Smooth muscle cell (in vitro differentiated cells): ENCODE measurements around the gene GYS1. TPM values are rescaled to one million over a fixed set of nuclear protein-coding genes. Genes with fewer than 3 reads are reported as not detected.

Experiments
- DNase-seq: peaks from one replicate; lab custom pipeline; 2025; ENCODE audit not compliant: unreplicated experiment; lab: John Stamatoyannopoulos, UW
- H2AFZ ChIP-seq: fragments of 200-600 bp; sonication (generic); 2 replicates; pipeline ENCODE4 v1.6.0; 2016; ENCODE audit warnings: antibody characterized with exemption, low read depth, mild to moderate bottlenecking
- H3F3A ChIP-seq: fragments of 200-600 bp; sonication (generic); 2 replicates; pipeline ENCODE4 v1.6.0; 2017; ENCODE audit warnings: antibody characterized with exemption, low read depth
- H3K27ac ChIP-seq: fragments of 200-600 bp; sonication (generic); 2 replicates; pipeline ENCODE4 v1.5.1; 2016; ENCODE audit warnings: low read depth, mild to moderate bottlenecking
- H3K27me3 ChIP-seq: fragments of 200-600 bp; sonication (generic); 2 replicates; pipeline ENCODE4 v1.6.1; 2016; ENCODE audit warnings: low read depth, mild to moderate bottlenecking
- H3K36me3 ChIP-seq: fragments of 200-600 bp; sonication (generic); 2 replicates; pipeline ENCODE4 v1.5.1; 2016; ENCODE audit warnings: low read depth
- H3K4me1 ChIP-seq: fragments of 200-600 bp; sonication (generic); 2 replicates; pipeline ENCODE4 v1.5.1; 2016; ENCODE audit warnings: low read depth
- H3K4me2 ChIP-seq: fragments of 200-600 bp; sonication (generic); 2 replicates; pipeline ENCODE4 v1.6.0; 2016; ENCODE audit warnings: mild to moderate bottlenecking
- H3K4me3 ChIP-seq: fragments of 200-600 bp; sonication (generic); 2 replicates; pipeline ENCODE4 v1.5.1; 2016; ENCODE audit warnings: mild to moderate bottlenecking
- H3K79me2 ChIP-seq: fragments of 200-600 bp; sonication (generic); 2 replicates; pipeline ENCODE4 v1.6.0; 2016; ENCODE audit warnings: low read depth, mild to moderate bottlenecking
- H3K9ac ChIP-seq: fragments of 200-600 bp; sonication (generic); 2 replicates; pipeline ENCODE4 v1.6.0; 2016; ENCODE audit warnings: low read depth
- H3K9me3 ChIP-seq: fragments of 200-600 bp; sonication (generic); replicated peaks from 2 replicates; pipeline ENCODE4 v1.5.1; 2016; ENCODE audit warnings: low read depth
- H4K20me1 ChIP-seq: fragments of 200-600 bp; sonication (generic); 2 replicates; pipeline ENCODE4 v1.6.0; 2016; ENCODE audit warnings: low read depth
- CTCF ChIP-seq: fragments of 200-600 bp; sonication (generic); IDR thresholded peaks from 2 replicates; pipeline ENCODE4 v1.5.1; 2017; ENCODE audit warnings: borderline replicate concordance, mild to moderate bottlenecking, antibody characterized with exemption; ENCODE audit not compliant: insufficient read depth, poor library complexity, severe bottlenecking
- WGBS: methylation state at CpG from one replicate; pipeline ENCODE4 v1.1.7; 2016; ENCODE audit warnings: low lambda C conversion rate; 5-methylcytosine and 5-hydroxymethylcytosine counted together
- polyA plus RNA-seq: library from polyadenylated mRNA; unstranded; fragments of >200 nt; fragmentation: Nextera tagmentation; extraction: Ambion mirVana; gene quantifications from 2 replicates; pipeline ENCODE4 v1.2.1, GENCODE V29; 2016
- total RNA-seq: library from RNA; depleted of rRNA; stranded (reverse); fragments of >200 nt; gene quantifications from 2 replicates; pipeline ENCODE4 v1.2.3, GENCODE V29; 2014

The GYS1 gene
- total and polyA plus RNA-seq, 2 experiments from 2014 or later, result 58.1 to 82.6 TPM

- no peak overlapping the region for H3K9ac ChIP-seq
- no peak overlapping the region for H3K4me2 ChIP-seq
- no peaks in the 10 kb centered on the region for H4K20me1 ChIP-seq
- no peak for TF ChIP-seq CTCF
- H3K4me1 ChIP-seq, result no peaks in the 10 kb centered on the region
- no peak overlapping the region for H3K27ac ChIP-seq
- no peak overlapping the region for H3K4me3 ChIP-seq
- no peaks in the 10 kb centered on the region for H3F3A ChIP-seq
- no peaks in the 10 kb centered on the region for H3K79me2 ChIP-seq
- H3K27me3 ChIP-seq, result no peaks in the 10 kb centered on the region
- no peak overlapping the region for H2AFZ ChIP-seq
- no peaks in the 10 kb centered on the region for H3K9me3 ChIP-seq
- DNase-seq, result no peak
- 85% methylated on average over 8 of the region's 9 CpGs for WGBS
- no peaks in the 10 kb centered on the region for H3K36me3 ChIP-seq
Measured at GRCh38 chr19:48946463-48947257, 46.4 kb downstream of the GYS1 start.

- H3K9me3 ChIP-seq, result no peaks in the 10 kb centered on the region
- no peak overlapping the region for H3K4me2 ChIP-seq
- no peaks in the 10 kb centered on the region for H3K79me2 ChIP-seq
- DNase-seq, result no peak
- WGBS, result 85% methylated on average over 2 of the region's 2 CpGs
- no peak overlapping the region for H2AFZ ChIP-seq
- H3K27me3 ChIP-seq, result no peaks in the 10 kb centered on the region
- no peaks in the 10 kb centered on the region for H3K4me1 ChIP-seq
- no peak overlapping the region for H3K27ac ChIP-seq
- H4K20me1 ChIP-seq, result no peaks in the 10 kb centered on the region
- TF ChIP-seq CTCF, result no peak
- no peak overlapping the region for H3K9ac ChIP-seq
- no peak overlapping the region for H3K4me3 ChIP-seq
- no peaks in the 10 kb centered on the region for H3K36me3 ChIP-seq
- H3F3A ChIP-seq, result no peaks in the 10 kb centered on the region
Measured at GRCh38 chr19:48945817-48946216, 47.3 kb downstream of the GYS1 start.

- no peaks in the 10 kb centered on the region for H4K20me1 ChIP-seq
- no peaks in the 10 kb centered on the region for H3K27me3 ChIP-seq
- H3K4me1 ChIP-seq, result no peaks in the 10 kb centered on the region
- no peaks in the 10 kb centered on the region for H3K79me2 ChIP-seq
- H3K9ac ChIP-seq, result no peak overlapping the region
- H3K9me3 ChIP-seq, result no peaks in the 10 kb centered on the region
- H3F3A ChIP-seq, result no peaks in the 10 kb centered on the region
- no peak overlapping the region for H3K27ac ChIP-seq
- no peak overlapping the region for H2AFZ ChIP-seq
- no peak for DNase-seq
- H3K36me3 ChIP-seq, result no peaks in the 10 kb centered on the region
- no peak overlapping the region for H3K4me2 ChIP-seq
- 80% methylated on average over 5 of the region's 5 CpGs for WGBS
- no peak for TF ChIP-seq CTCF
- H3K4me3 ChIP-seq, result no peak overlapping the region
Measured at GRCh38 chr19:48945415-48945814, 47.7 kb downstream of the GYS1 start.

GRCh38 chr19:48943081-48943480, 50.0 kb downstream of the GYS1 start:
- H3K79me2 ChIP-seq, result no peaks in the 10 kb centered on the region
- 96% methylated on average over 6 of the region's 6 CpGs for WGBS
- no peaks in the 10 kb centered on the region for H3K36me3 ChIP-seq
- DNase-seq, result no peak
- H3K27me3 ChIP-seq, result no peaks in the 10 kb centered on the region
- no peaks in the 10 kb centered on the region for H3K4me1 ChIP-seq
- no peak overlapping the region for H3K27ac ChIP-seq
- H3K4me3 ChIP-seq, result no peak overlapping the region
- no peak overlapping the region for H3K9ac ChIP-seq
- H3K4me2 ChIP-seq, result no peak overlapping the region
- H4K20me1 ChIP-seq, result no peaks in the 10 kb centered on the region
- no peaks in the 10 kb centered on the region for H3K9me3 ChIP-seq
- TF ChIP-seq CTCF, result no peak
- H2AFZ ChIP-seq, result no peak overlapping the region
- H3F3A ChIP-seq, result no peaks in the 10 kb centered on the region
